GM19099 (cell line): ENCODE data around the gene FLVCR2.

Experiments used
- POLR2A ChIP-seq: IDR thresholded peaks from 3 replicates; pipeline ENCODE4 v1.6.1; 2011; ENCODE audit warnings: low read depth; ENCODE audit not compliant: insufficient read length; ENCODE audit errors: extremely low read depth

The FLVCR2 gene

DNA sequence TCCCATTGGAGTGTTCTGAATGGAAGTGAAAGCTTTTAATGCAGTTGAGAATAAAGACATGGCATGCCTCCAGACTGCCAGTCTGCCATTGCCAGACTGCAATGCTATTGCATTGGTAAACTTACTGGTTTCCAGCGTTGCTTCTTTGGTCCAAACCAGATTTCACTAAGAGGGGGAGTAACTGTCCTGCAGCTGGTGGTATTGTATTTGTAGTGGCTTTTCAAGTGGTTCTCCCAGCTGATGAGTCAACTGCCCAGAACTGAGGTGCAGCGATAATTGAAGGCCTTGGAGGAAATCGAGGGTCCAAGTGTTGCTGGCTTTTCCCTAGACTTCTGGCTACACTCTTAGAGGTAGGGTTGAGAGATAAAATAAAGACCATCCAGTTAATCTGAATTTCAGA lies 50.4 kb downstream of the FLVCR2 start:
- no peak for TF ChIP-seq POLR2A

DNA sequence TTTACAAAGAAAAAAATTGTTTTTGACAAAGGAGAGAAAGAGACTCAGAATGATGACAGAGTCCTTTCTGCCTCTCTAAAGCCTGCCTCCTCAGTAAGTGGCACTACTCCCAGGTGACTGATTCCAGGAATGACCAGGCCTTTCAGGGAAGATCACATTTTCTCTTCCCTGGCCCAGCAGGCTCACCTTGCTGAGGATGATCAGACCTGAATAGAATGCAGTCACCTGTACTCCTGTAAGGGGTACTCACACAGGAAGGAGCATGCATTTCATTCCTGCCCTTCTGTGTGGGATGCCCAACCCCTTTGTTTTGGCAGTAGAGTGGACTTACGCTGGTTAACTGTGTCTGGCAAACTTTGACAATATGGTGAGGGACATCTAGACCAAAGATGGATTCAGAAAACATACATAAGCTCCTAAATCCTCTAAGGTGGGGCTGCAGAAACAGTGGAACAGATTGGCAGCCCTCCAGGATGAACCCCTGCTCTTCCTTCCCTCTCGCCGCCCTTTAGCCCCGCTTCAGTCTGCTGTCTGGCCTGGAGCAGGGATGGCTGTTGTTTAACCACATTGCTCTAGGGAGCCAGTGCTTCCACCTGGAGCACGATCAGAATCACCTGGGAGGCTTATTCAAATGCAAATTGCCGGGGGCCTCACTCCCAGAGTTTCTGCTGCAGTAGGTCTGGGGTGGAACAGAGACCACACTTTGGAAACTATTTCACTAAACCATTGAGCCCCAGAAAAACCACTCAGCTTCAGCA lies 52.5 kb downstream of the FLVCR2 start:
- TF ChIP-seq POLR2A: no peak

DNA sequence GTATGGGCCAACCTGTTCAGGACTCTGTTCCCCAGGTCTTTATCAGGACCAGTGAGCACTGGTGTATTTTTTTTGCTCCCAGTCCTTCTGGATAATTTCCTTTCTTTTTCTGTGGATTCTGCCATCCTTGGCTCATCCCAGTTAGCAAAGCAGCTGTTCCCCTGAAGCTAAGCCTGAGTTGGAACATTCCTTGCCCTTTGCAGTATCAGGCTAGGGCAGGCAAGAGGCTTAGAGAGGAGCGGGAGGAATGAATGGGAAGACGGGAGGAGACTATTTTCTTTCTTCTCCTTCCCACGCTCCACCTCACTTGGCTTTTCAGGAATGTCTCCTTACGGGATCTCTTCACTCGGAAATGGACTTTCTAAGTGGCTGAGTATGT lies 53.0 kb downstream of the FLVCR2 start:
- TF ChIP-seq POLR2A: no peak

DNA sequence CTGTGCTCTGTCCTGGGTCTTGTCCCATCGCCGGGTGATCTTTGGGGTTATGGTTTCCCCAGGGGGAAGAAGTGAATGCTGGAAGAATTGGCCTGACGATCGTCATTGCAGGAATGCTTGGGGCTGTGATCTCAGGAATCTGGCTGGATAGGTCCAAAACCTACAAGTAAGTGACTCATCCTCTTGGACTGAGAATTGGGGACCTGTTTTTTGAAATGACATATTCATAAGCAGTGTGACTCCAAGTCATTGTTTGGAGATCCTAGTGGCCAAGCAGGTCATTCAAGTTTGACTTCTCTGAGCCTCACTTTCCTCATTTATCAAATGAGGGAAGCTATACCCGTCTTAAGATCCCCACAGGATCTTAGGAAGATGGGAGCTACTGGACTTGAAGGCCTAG lies 56.4 kb downstream of the FLVCR2 start:
- TF ChIP-seq POLR2A: no peak

DNA sequence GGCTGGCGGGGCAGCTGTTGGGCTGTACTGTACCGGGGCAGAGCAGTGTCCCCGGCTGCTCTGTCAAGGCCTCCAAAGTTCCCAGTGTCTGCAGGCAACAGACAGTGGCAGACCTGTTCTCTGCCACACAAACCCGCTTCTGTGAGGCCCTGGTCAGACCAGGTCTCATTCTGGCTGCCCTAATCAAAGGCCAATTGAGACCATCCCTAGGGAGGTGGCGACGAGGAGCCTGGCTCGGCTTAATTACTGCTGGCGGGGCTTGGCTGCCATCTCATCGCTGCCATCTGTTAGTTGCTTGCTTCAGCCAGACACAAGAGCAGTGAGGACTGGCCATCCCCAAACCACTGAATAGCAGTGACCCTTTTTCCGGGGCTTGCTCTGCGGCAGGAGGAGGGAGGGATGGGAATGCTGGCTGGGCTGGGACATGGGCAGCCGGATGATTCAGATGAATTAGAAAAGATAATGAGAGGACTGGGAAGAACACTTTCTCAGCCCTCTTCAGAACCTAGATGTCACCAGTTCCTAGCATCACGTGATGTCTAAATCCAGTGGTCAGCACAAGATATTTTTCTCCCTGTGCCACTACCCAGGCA lies 57.8 kb downstream of the FLVCR2 start:
- no peak for TF ChIP-seq POLR2A

DNA sequence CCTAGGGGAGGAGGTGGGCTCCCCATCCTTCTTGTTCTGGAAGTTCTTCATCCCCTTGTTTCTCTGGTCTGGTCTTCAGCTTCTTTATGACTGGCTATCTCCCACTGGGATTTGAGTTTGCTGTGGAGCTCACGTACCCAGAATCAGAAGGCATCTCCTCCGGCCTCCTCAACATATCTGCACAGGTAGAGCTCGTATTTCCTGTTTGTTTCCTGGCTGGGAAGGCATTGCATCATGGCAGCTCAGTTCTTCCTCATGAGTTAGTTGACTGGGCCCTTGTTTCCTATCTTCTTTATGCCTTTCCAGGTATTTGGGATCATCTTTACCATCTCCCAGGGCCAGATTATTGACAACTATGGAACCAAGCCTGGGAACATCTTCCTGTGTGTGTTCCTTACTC lies 62.5 kb downstream of the FLVCR2 start:
- TF ChIP-seq POLR2A: no peak

DNA sequence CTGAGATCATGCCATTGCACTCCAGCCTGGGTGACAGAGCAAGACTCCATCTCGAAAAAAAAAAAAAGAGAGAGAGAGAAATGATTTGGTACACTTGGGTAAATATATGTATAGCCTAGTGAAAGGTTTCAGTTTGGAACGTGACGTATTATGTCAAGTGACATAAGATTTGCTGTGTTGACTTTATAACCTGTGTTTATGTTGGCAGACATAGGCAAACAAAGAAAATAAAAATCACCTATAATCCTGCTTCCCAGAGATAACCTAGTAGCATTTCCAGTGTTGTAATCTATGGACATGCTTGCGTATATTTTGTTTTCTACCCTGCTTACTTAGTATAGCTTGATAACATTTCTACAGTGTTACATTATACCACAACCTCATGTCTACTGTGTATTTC lies 65.6 kb downstream of the FLVCR2 start:
- TF ChIP-seq POLR2A: no peak

DNA sequence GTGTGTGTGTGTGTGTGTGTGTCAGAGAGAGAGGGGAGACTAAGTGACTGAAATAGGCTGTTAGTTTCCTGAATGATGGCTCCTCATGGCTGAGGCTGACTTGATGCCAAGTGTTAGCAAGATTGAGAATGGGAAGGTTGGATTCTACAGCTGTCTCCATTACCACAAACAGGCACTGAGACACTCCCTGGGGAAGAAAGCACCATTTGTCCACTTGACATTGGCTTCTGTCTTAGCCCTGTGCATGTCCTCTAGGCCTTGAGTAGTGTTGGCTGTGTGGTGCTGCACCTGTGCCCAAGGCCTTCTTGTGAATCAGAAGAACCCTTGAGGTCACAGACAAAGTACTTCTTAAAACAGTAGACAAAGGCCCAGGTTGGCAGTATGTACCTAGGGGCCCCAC lies 66.6 kb downstream of the FLVCR2 start:
- no peak for TF ChIP-seq POLR2A

DNA sequence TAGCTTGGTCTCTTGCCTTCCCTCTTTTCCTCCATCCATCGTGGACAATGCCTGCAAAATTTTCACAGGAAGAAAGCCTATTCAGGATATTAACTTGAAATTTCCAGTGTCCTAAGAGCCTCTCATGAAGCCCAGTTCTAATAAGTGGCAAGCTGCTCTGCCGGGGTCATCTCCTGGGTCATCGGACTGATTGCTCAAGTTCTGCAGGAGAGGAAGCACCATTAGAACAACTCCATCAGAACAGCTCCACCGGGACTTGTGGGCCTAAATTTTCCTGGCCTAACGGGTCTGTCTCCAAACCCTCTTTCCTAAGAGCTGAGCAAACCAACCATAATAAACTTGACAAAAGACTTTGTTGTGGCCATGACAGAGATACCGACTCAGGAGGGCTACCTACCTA lies 68.3 kb downstream of the FLVCR2 start:
- TF ChIP-seq POLR2A: no peak

DNA sequence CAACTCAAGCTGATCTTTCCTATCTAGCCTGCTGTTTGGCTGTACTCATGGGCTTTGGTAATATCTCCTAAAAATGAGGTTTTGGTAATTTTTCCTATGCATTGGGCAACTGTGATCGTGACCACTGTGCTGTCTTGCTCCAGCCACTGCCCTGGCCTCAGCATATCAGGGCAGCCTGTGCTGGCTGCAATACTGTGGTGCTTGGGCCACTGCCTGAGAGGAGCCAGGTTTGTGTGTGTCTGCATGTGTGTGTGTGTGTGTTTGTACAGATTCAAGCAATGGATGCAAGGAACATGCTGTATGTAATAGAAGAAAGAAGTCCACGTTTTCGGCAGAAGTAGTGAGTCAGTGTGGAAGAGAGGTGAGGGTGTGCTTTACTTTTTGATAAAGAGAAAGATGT lies 69.2 kb downstream of the FLVCR2 start:
- no peak for TF ChIP-seq POLR2A

DNA sequence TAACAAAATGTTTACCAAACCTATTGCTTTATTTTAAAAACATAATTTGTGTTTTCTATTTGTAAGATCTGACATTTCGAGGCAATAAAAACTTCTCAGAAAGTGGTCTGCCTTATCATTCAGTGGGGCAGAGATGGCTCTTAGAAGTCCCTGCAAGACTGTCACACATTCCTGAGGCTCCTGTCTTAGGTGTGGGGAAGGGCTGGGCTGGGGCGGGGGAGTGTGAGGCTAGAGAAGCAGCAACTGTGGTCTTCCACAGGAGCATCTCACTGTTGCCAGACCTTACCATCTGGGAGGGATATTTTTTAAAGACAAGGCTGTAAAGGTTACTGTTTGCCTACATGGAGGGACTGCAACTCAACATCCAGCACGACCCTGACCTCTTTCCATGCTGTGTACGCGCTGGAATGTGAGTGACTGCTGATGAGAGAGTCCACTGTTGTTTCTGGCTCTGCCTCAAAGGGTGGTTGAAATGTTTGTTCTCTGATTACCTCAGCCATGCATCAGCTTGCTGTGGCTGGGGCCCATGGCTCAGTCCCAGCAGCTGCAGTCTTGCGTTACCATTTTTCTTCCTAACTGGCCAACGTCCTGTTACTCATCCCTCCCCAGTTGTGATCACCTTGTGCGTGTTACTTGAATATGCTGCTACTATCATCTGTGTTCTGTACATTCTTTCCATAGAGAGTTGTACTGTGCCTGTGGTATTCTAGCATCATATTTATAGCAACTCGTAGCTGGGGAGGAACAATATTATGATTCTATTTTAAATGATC lies 69.8 kb downstream of the FLVCR2 start:
- TF ChIP-seq POLR2A: no peak

DNA sequence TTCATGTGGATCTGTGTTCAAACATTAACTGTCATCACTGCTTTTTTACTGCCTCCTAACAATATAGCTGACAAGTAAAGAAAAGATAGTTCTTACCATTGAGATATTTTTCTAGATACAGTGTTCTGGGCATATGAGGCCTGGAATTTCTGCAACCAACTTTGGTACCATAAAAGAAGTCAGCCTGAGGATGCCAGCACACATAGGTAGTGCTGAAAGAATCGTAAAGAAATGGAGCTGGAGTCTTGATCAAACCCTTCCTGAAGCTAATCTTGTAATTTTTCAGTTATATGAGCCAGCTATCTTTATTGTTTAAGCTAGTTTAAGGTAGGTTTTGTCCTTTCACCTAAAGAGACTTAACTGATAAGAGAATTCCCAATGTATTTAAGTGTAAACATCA lies 70.9 kb downstream of the FLVCR2 start:
- no peak for TF ChIP-seq POLR2A

DNA sequence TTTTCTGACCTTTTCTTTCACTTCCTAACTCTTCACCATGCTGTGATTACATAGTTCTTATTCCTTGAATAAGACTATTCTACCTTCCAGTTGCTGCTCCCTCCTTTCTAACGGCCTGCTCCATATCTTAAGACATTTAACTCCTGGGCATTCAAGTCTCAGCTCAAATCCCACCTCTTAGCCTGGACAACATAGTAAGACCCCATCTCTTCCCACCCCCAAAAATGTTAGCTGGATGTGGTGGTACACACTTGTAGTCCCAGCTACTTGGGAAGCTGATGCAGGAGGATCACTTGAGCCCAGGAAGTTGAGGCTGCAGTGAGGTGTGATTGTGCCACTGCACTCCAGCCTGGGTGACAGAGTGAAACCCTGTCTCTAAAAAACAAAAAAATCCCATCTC lies 71.4 kb downstream of the FLVCR2 start:
- no peak for TF ChIP-seq POLR2A

DNA sequence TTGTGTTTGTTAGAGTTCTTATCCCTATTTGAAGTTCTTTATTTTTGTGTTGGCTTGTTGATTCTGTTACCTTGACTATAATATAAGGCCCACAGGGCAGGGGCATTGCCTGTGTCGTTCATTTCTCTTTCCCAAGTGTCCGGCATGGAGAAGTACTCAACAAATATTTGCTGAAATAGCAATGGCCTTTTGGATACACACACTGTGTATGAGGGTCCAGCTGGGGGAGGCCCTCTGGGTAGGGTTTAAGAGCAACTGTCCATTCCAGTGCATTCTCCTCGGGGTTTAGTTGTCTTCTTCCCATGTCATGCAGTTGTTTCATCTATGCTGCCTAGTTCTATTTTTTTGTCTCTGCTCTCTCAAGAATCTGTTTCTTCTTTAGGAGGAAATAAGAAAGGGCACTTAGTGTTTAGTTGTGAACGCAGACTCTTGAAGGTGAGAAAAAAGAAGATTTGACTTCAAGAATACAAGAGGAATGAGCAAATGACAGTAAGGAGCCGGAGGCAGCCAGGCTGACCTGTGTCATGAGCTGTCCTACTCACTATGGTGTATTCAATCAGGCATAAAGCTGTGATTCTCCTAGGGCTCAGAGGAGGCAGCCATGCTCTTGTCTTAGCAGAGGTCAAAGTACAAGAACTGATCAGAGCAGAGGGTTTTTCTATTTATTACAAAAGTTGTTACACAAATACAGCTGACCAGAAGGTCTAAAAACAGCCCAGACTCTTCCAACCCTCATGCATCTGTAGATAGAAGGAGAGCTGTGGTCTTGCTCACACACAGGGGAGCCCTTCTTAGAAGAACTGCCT lies 72.0 kb downstream of the FLVCR2 start:
- TF ChIP-seq POLR2A: no peak

DNA sequence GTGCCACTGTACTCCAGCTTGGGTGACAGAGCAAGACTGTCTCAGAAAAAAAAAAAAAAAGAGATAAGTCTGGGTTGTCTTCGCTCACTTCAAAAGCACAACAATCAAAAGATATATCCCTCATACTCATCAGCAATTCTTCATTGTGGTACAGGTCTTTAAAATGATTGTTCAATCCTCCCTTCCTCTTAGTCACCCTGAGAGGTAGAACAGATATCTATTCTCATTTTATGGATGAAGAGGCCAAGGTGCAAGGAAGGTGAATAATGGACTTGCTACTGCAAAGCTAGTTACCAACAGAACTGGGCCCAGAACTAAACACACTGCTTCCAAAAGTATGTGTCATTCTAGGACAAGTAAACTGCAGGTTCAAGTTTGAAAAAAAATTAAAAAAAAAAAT lies 75.1 kb downstream of the FLVCR2 start:
- TF ChIP-seq POLR2A: no peak
